ENCODE data around the gene TRIM50.

GRCh38 chr7:73304071-73304470 lies 23.8 kb downstream of the TRIM50 start:
- TF ChIP-seq CTCF (IDR thresholded peaks at IDR 0.05; ENCODE audit: low read depth, low read length) (no peak), MYC (IDR thresholded peaks at IDR 0.05; ENCODE audit: low read depth, low read length) (no peak), POLR2A (IDR thresholded peaks at IDR 0.05; ENCODE audit: extremely low read depth, insufficient read length) (no peak), MAX (IDR thresholded peaks at IDR 0.05; ENCODE audit: low read depth, low read length) (no peak)

All from NB4 (cell line).